RWPE1 (cell line): ENCODE measurements around the gene RBM20.
A peak's percentile ranks its signal among the peaks of the same experiment; 100 is the strongest.

Experiments used
- CTCF ChIA-PET: fragments of 350-600 bp; sonication (Branson Sonifier 250); formaldehyde crosslinking; extraction: SDS; loops from one replicate; lab custom pipeline; 2021; lab: Yijun Ruan, JAX
- POLR2A ChIA-PET: fragments of 400-600 bp; formaldehyde crosslinking; extraction: SDS; loops from one replicate; lab custom pipeline; 2020; ENCODE audit warnings: antibody characterized with exemption; ENCODE audit not compliant: low non-redundant PET; lab: Yijun Ruan, JAX
- DNase-seq: peaks from one replicate; pipeline ENCODE4 v3.0.0; 2012; ENCODE audit warnings: low spot score
- H3K27ac ChIP-seq: fragments of 450-650 bp; 2 replicates; pipeline ENCODE4 v1.5.1; 2017
- TF ChIP-seq, protein P1 (sequence below): fragments of 450-650 bp; conservative IDR thresholded peaks from 2 replicates; pipeline ENCODE4 v1.5.1; 2017; ENCODE audit warnings: low read depth, mild to moderate bottlenecking

Gene RBM20

DNA sequence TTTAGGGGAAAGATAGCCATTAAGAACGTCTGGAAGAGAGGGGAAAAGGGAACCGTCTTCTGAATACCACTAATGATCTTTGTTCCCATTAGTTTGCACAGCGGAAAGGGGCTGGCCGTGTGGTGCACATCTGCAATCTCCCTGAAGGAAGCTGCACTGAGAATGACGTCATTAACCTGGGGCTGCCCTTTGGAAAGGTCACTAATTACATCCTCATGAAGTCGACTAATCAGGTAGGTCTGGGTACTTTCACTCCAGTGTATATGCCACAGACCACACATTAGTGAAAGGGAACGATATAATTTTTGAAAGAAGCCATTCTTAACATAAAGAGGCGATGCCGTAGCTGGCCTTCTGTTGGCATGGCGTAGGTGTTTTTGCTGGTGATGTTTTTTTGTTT is 153.3 kb downstream of the RBM20 start:
- ChIA-PET POLR2A (no interaction called here), CTCF (interaction anchor here (0.6 to 0.7 kb wide), 2 partner anchors 16 to 154 kb away, joined by 3 to 5 read pairs; no protein-coding TSS in a partner anchor)
- no peak for DNase-seq
- TF ChIP-seq, protein P1, sequence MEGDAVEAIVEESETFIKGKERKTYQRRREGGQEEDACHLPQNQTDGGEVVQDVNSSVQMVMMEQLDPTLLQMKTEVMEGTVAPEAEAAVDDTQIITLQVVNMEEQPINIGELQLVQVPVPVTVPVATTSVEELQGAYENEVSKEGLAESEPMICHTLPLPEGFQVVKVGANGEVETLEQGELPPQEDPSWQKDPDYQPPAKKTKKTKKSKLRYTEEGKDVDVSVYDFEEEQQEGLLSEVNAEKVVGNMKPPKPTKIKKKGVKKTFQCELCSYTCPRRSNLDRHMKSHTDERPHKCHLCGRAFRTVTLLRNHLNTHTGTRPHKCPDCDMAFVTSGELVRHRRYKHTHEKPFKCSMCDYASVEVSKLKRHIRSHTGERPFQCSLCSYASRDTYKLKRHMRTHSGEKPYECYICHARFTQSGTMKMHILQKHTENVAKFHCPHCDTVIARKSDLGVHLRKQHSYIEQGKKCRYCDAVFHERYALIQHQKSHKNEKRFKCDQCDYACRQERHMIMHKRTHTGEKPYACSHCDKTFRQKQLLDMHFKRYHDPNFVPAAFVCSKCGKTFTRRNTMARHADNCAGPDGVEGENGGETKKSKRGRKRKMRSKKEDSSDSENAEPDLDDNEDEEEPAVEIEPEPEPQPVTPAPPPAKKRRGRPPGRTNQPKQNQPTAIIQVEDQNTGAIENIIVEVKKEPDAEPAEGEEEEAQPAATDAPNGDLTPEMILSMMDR, result no peak
- no peak overlapping the region for H3K27ac ChIP-seq

DNA sequence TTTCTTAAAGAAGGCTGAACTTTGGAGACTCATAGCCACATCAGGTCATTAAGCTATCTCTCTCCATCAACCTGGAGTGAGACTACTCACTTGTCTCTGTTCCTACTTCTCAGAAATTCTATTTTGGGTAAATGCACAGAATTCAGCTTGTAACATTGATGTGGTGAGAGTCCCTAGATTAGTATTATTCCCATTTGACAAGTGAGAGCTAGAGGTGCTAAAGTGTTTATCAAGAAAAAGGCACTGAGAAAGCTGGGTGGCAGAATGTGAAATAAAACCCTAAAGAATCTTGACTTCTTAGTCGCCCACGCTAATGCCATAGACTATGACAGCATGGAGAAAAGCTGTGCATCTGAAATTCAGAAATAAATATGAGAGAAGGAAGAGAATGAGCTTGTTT is 154.2 kb downstream of the RBM20 start:
- CTCF ChIA-PET, result no interaction called here
- POLR2A ChIA-PET, result no interaction called here

DNA sequence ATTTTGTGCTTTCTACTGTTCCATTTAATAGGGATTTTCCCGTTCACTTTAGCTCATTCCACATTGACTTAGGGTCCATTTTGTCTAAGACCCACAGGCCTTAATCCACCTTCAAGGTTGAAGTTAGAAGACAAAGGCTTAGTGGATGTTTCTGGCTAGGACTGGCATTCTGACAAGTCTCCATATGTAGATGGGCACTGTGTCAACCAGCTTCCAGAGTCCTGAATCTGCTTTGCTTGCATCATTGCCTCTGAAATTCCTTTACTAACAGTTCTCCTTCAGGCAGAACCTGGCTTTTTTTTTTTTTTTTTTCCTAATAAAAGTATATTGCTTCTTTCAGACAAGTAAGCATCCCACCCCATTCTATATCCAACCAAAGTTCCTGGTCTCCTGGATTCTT is 158.0 kb downstream of the RBM20 start:
- POLR2A ChIA-PET, result no interaction called here
- TF ChIP-seq, protein P1, result no peak
- DNase-seq, result no peak
- CTCF ChIA-PET, result interaction anchor here (0.6 to 1.4 kb wide), 4 partner anchors 10 to 940 kb away, joined by 3 to 4 read pairs (median 4); no protein-coding TSS in a partner anchor
- peak overlapping the region; percentile 66; the same call in 1 of the 2 replicates for H3K27ac ChIP-seq

More for the DNA sequence above, 154.2 kb downstream of the RBM20 start:
- DNase-seq, result no peak
- TF ChIP-seq, protein P1, result no peak
- H3K27ac ChIP-seq, result no peak overlapping the region

DNA sequence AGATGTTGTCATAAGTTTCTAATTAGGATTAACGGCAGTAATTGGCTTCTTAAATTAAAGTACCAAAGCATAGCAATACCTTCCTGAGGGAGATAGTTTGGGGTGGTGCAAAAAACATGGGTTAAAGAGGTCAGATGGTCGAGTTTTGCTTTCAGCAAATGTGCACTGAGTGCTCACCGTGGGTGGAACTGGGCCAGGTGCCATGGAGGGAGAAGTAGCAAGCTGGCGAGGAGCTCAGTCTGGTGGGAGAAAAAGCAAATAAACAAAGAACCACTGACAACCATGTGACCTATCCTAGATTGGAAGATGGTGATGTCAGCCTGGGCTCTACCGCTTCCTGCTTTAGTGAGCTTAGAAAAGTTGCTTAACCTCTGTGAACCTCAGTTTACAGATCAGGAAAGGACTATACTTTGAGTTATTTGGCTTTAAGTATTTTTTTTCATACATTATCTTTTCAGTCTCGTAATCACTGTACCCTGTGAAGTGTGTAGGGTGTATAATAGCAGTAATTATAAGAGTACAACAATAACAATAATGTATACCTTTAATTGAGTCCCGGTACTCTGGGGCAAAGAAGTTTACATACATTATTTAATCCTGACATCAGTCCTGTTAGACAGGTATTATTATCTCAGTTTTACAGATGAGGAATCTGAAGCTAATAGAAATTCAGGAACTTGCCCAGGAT is 158.6 kb downstream of the RBM20 start:
- CTCF ChIA-PET, result interaction anchor here (0.6 to 1.4 kb wide), 5 partner anchors 10 to 880 kb away, joined by 3 to 5 read pairs (median 4); no protein-coding TSS in a partner anchor
- peak overlapping the region; percentile 66 for H3K27ac ChIP-seq
- POLR2A ChIA-PET, result no interaction called here

DNA sequence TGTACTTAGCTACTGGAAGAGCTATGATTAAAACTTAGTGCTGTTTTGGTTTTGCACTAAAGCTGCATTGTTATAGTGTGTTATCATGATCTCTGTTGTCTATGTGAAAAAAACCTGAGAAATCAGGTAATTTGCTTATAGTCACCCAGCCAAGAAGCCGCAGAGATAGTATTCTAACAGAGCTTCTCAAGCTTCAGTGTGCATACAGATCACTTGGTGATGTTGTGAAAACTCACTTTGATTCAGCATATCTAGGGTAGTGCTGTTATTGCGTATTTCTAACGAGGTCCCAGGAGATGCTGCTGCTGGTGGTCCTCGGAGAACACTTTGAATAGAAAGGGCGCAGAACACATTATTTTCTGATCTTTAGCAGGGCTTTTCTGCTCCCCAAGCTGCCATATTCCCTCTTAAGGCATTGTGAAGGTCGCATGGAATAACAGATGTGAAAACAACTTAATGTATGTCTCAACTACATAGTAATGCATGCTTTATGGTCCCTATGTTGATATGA is 159.2 kb downstream of the RBM20 start:
- H3K27ac ChIP-seq, result no peak overlapping the region
- POLR2A ChIA-PET, result no interaction called here

More for the DNA sequence above, 158.6 kb downstream of the RBM20 start:
- TF ChIP-seq, protein P1, result no peak
- DNase-seq, result no peak

DNA sequence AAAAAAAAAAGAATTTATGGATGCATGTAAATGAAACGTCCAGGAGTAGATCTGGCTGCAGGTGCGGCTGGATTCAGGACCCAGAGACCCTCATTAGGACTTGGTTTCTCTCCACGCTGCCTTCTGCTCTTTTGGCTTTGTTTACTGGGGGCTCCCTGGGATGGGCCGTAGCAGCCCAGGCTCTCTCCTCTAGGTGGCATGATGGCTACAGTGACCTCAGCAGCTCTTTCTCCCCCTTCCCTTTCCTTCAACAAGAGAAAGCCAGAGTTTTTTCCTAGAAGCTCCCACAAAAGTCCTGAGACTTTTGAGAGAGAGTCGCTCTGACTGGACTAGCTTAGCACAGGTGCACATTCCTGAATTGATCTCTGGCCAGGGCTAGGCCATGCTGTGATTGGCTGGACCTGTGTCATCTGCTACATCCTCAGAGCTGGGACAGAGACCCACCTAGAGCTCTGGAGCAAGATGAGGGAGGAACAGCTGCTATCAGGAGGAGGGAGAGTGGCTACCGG is 159.7 kb downstream of the RBM20 start:
- H3K27ac ChIP-seq, result no peak overlapping the region
- peak; percentile 43 for DNase-seq
- ChIA-PET CTCF (interaction anchor here (0.6 to 1.3 kb wide), 3 partner anchors 21 to 140 kb away, joined by 3 to 5 read pairs (median 3); no protein-coding TSS in a partner anchor), POLR2A (no interaction called here)
- TF ChIP-seq, protein P1, result no peak; the same call in 1 of the 2 replicates

More for the DNA sequence above, 159.2 kb downstream of the RBM20 start:
- no peak for DNase-seq
- TF ChIP-seq, protein P1, result no peak
- CTCF ChIA-PET, result interaction anchor here (0.6 to 1.3 kb wide), 2 partner anchors 22 to 881 kb away, joined by 3 to 5 read pairs; no protein-coding TSS in a partner anchor
